HG03575 (cell line): Measurements from ENCODE around the gene STARD13.
A peak's percentile ranks its signal among the peaks of the same experiment; 100 is the strongest.
"Not testable (repeated sequence)": the region's sequence is repeated elsewhere in the genome, so short reads cannot be mapped to it uniquely, and the experiment has no call there.

Experiments
- ATAC-seq: cut with Tn5 transposase; IDR thresholded peaks from one replicate; pipeline ENCODE4 v1.9.1; 2021; ENCODE audit not compliant: unreplicated experiment, insufficient number of reproducible peaks, low FRiP score; ENCODE audit errors: extremely low read depth

The STARD13 gene

GRCh38 chr13:33262062-33262487 lies 23.5 kb downstream of the STARD13 start:
- no peak for ATAC-seq

- no peak for ATAC-seq
These were observed 24.0 kb downstream of the STARD13 start for GRCh38 chr13:33261387-33262061.

- no peak for ATAC-seq
These were observed 25.1 kb downstream of the STARD13 start for GRCh38 chr13:33260168-33261098.

- ATAC-seq, result no peak
These were observed 26.3 kb downstream of the STARD13 start for GRCh38 chr13:33259296-33259695.

- no peak for ATAC-seq
These were observed 26.8 kb downstream of the STARD13 start for GRCh38 chr13:33258808-33259193.

- no peak for ATAC-seq
These were observed 27.4 kb downstream of the STARD13 start for GRCh38 chr13:33257841-33258807.

- ATAC-seq, result no peak
These were observed 29.3 kb downstream of the STARD13 start for GRCh38 chr13:33256148-33256840.

GRCh38 chr13:33252135-33252534 lies 33.4 kb downstream of the STARD13 start:
- ATAC-seq, result no peak

- ATAC-seq, result peak; percentile 44
These were observed 34.4 kb downstream of the STARD13 start for GRCh38 chr13:33251131-33251661.

GRCh38 chr13:33250609-33251008 lies 34.9 kb downstream of the STARD13 start:
- ATAC-seq, result no peak

- ATAC-seq, result no peak
These were observed 35.7 kb downstream of the STARD13 start for GRCh38 chr13:33249894-33250293.

- no peak for ATAC-seq
These were observed 36.5 kb downstream of the STARD13 start for GRCh38 chr13:33249066-33249465.

- ATAC-seq, result no peak
These were observed 39.9 kb downstream of the STARD13 start for GRCh38 chr13:33245505-33246158.

- ATAC-seq, result no peak
These were observed 40.7 kb downstream of the STARD13 start for GRCh38 chr13:33244907-33245287.

- no peak for ATAC-seq
These were observed 41.2 kb downstream of the STARD13 start for GRCh38 chr13:33244210-33244906.

- no peak for ATAC-seq
These were observed 42.5 kb downstream of the STARD13 start for GRCh38 chr13:33242984-33243617.

GRCh38 chr13:33242372-33242771 lies 43.2 kb downstream of the STARD13 start:
- ATAC-seq, result not testable (repeated sequence)
